MM.1S (cell line): Measurements from ENCODE around the gene NUP153.
"Not testable (repeated sequence)": the region's sequence is repeated elsewhere in the genome, so short reads cannot be mapped to it uniquely, and the experiment has no call there.

Experiments
- DNase-seq: peaks from one replicate; pipeline ENCODE4 v3.0.0-alpha.2; 2015
- H2AFZ ChIP-seq: fragments of 300-600 bp; sonication (generic); 2 replicates; pipeline ENCODE4 v1.6.0; 2016; ENCODE audit warnings: antibody characterized with exemption, low read length
- H3F3A ChIP-seq: fragments of 300-600 bp; sonication (generic); 2 replicates; pipeline ENCODE4 v1.6.1; 2016; ENCODE audit warnings: mild to moderate bottlenecking, antibody characterized with exemption, low read length, moderate library complexity, mixed read lengths; ENCODE audit not compliant: insufficient read depth
- H3K27ac ChIP-seq: fragments of 300-600 bp; sonication (generic); 2 replicates; pipeline ENCODE4 v1.5.1; 2016; ENCODE audit warnings: mild to moderate bottlenecking, low read length
- H3K27me3 ChIP-seq: fragments of 300-600 bp; sonication (generic); replicated peaks from 2 replicates; pipeline ENCODE4 v1.6.0; 2016; ENCODE audit warnings: low read length; ENCODE audit not compliant: insufficient read depth
- H3K36me3 ChIP-seq: fragments of 300-600 bp; sonication (generic); replicated peaks from 2 replicates; pipeline ENCODE4 v1.6.1; 2016; ENCODE audit warnings: mild to moderate bottlenecking, low read length, mixed read lengths; ENCODE audit not compliant: insufficient read depth
- H3K4me1 ChIP-seq: fragments of 300-600 bp; sonication (generic); 2 replicates; pipeline ENCODE4 v1.6.1; 2016; ENCODE audit warnings: low read length, mixed read lengths
- H3K4me2 ChIP-seq: fragments of 300-600 bp; sonication (generic); 2 replicates; pipeline ENCODE4 v1.6.0; 2016; ENCODE audit warnings: low read depth, low read length
- H3K4me3 ChIP-seq: fragments of 300-600 bp; sonication (generic); 2 replicates; pipeline ENCODE4 v1.5.1; 2016; ENCODE audit warnings: low read length, mixed read lengths
- H3K79me2 ChIP-seq: fragments of 300-600 bp; sonication (generic); 2 replicates; pipeline ENCODE4 v1.6.1; 2016; ENCODE audit warnings: mixed run types, low read length, mixed read lengths
- H3K9ac ChIP-seq: fragments of 300-600 bp; sonication (generic); 2 replicates; pipeline ENCODE4 v1.6.1; 2016; ENCODE audit warnings: low read length, mixed read lengths
- H3K9me2 ChIP-seq: fragments of 300-600 bp; sonication (generic); replicated peaks from 2 replicates; pipeline ENCODE4 v1.6.1; 2016; ENCODE audit warnings: mild to moderate bottlenecking, low read length, mixed read lengths; ENCODE audit not compliant: insufficient read depth
- H3K9me3 ChIP-seq: fragments of 300-600 bp; sonication (generic); replicated peaks from 2 replicates; pipeline ENCODE4 v1.6.1; 2016; ENCODE audit warnings: mild to moderate bottlenecking, low read length, mixed read lengths; ENCODE audit not compliant: insufficient read depth
- H4K20me1 ChIP-seq: fragments of 300-600 bp; sonication (generic); 2 replicates; pipeline ENCODE4 v1.6.1; 2016; ENCODE audit warnings: mild to moderate bottlenecking, low read length, moderate library complexity, mixed read lengths; ENCODE audit not compliant: insufficient read depth
- EZH2 ChIP-seq: fragments of 300-600 bp; sonication (generic); optimal IDR thresholded peaks from 2 replicates; pipeline ENCODE3; 2017; ENCODE audit warnings: low read depth, mild to moderate bottlenecking, antibody characterized with exemption, low read length, mixed read lengths
- EZH2phosphoT487 ChIP-seq: fragments of 300-600 bp; sonication (generic); IDR thresholded peaks from 2 replicates; pipeline ENCODE4 v1.6.1; 2018; ENCODE audit warnings: antibody characterized with exemption, low read length
- TF ChIP-seq, protein P1 (sequence below): fragments of 300-600 bp; sonication (generic); IDR thresholded peaks from 2 replicates; pipeline ENCODE4 v1.5.1; 2016; ENCODE audit warnings: antibody characterized with exemption, low read length, mixed read lengths

The NUP153 gene

DNA sequence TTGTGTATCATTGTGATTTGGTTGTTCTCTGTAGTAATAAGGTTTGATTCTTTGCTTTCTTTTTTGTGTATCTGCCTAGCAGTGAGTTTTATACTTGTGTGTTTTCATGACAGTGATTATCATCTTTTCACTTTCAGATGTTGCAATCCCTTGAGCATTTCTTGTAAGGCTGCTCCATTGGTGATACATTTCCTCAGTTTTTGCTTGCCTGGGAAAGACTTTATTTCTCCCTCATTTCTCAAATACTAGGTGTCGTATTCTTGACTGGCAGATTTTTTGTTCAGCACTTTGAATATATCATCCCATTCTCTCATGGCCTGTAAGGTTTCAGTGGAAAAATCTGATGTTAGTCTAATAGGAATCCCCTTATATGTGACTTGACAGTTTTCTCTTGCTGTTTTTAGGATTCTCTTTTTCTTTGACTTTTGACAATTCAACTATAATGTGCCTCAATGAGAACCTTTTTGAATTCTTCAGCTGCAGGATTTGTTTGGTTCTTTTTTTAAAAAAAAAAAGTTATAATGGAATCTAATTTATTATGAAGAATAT is 31.1 kb upstream of the NUP153 start:
- H3K9ac ChIP-seq: no peak overlapping the region
- H2AFZ ChIP-seq: no peak overlapping the region
- H3K9me2 ChIP-seq: no peaks in the 10 kb centered on the region
- H3K4me3 ChIP-seq: no peak overlapping the region
- DNase-seq: no peak
- no peak overlapping the region for H3K4me2 ChIP-seq
- no peaks in the 10 kb centered on the region for H3K36me3 ChIP-seq
- no peak for TF ChIP-seq EZH2
- TF ChIP-seq EZH2phosphoT487: no peak
- TF ChIP-seq, protein P1, sequence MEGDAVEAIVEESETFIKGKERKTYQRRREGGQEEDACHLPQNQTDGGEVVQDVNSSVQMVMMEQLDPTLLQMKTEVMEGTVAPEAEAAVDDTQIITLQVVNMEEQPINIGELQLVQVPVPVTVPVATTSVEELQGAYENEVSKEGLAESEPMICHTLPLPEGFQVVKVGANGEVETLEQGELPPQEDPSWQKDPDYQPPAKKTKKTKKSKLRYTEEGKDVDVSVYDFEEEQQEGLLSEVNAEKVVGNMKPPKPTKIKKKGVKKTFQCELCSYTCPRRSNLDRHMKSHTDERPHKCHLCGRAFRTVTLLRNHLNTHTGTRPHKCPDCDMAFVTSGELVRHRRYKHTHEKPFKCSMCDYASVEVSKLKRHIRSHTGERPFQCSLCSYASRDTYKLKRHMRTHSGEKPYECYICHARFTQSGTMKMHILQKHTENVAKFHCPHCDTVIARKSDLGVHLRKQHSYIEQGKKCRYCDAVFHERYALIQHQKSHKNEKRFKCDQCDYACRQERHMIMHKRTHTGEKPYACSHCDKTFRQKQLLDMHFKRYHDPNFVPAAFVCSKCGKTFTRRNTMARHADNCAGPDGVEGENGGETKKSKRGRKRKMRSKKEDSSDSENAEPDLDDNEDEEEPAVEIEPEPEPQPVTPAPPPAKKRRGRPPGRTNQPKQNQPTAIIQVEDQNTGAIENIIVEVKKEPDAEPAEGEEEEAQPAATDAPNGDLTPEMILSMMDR: no peak
- no peak overlapping the region for H3K27ac ChIP-seq
- H3K79me2 ChIP-seq: no peaks in the 10 kb centered on the region
- no peaks in the 10 kb centered on the region for H3F3A ChIP-seq
- H4K20me1 ChIP-seq: no peaks in the 10 kb centered on the region
- no peaks in the 10 kb centered on the region for H3K27me3 ChIP-seq
- H3K9me3 ChIP-seq: no peaks in the 10 kb centered on the region
- H3K4me1 ChIP-seq: no peaks in the 10 kb centered on the region

- not testable (repeated sequence) for H3K4me1 ChIP-seq, H3F3A ChIP-seq, H3K9me3 ChIP-seq, H3K27me3 ChIP-seq, H3K36me3 ChIP-seq, H3K27ac ChIP-seq, H2AFZ ChIP-seq, H3K4me3 ChIP-seq, H3K4me2 ChIP-seq, H3K9ac ChIP-seq, H4K20me1 ChIP-seq, H3K79me2 ChIP-seq, DNase-seq, H3K9me2 ChIP-seq
Measured at GRCh38 chr6:17735311-17735710, 28.6 kb upstream of the NUP153 start.

DNA sequence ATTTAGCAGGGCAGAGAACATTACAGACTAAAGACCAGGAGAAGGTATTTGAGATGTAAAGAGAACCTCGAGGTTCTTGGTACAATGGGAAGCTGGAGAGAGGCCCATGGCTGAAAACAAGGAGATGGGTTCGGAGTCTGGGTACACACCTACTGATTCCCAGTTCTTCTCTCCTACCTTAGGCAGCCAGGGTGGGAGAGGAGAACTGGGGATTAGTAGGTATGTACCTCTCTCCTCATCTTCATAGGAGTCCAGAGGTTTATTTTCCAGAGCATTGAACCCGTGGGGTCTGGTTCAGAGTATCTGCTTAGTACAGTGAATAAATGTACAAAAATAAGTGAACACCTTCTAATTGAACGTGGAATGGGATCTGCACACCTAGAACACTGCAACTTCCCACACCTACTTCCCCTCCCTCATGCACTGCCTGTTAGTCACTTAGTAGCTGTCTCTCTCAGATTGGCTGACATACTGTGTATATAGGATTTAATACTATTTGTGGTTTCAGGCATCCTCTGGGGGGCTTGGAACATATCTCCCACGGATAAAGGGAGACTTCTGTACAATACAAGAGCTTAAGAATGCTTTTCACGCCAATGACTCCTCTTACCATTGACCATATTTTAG is 23.5 kb upstream of the NUP153 start:
- no peak overlapping the region for H3K27ac ChIP-seq
- TF ChIP-seq, protein P1: no peak
- TF ChIP-seq EZH2phosphoT487: no peak
- no peak for TF ChIP-seq EZH2

More for the DNA sequence above, 23.5 kb upstream of the NUP153 start:
- DNase-seq: no peak
- Histone ChIP-seq H3K9ac (no peak overlapping the region), H3F3A (no peaks in the 10 kb centered on the region), H3K9me2 (no peaks in the 10 kb centered on the region), H3K79me2 (no peaks in the 10 kb centered on the region), H3K4me1 (no peaks in the 10 kb centered on the region), H4K20me1 (no peaks in the 10 kb centered on the region), H3K27me3 (no peaks in the 10 kb centered on the region), H3K9me3 (no peaks in the 10 kb centered on the region), H3K4me3 (no peak overlapping the region), H3K36me3 (no peaks in the 10 kb centered on the region), H3K4me2 (no peak overlapping the region), H2AFZ (no peak overlapping the region)
